ENCODE data around the gene GABPA. TPM values are rescaled to one million over a fixed set of nuclear protein-coding genes. Genes with fewer than 3 reads are reported as not detected.

Gene GABPA
- total and polyA plus RNA-seq, 9 of the 15 experiments (the other 6 are each of a cell fraction or from before 2014, with no cell fraction given): 8.9 to 35.7 (median 22.8) TPM

- TF ChIP-seq, protein P1, sequence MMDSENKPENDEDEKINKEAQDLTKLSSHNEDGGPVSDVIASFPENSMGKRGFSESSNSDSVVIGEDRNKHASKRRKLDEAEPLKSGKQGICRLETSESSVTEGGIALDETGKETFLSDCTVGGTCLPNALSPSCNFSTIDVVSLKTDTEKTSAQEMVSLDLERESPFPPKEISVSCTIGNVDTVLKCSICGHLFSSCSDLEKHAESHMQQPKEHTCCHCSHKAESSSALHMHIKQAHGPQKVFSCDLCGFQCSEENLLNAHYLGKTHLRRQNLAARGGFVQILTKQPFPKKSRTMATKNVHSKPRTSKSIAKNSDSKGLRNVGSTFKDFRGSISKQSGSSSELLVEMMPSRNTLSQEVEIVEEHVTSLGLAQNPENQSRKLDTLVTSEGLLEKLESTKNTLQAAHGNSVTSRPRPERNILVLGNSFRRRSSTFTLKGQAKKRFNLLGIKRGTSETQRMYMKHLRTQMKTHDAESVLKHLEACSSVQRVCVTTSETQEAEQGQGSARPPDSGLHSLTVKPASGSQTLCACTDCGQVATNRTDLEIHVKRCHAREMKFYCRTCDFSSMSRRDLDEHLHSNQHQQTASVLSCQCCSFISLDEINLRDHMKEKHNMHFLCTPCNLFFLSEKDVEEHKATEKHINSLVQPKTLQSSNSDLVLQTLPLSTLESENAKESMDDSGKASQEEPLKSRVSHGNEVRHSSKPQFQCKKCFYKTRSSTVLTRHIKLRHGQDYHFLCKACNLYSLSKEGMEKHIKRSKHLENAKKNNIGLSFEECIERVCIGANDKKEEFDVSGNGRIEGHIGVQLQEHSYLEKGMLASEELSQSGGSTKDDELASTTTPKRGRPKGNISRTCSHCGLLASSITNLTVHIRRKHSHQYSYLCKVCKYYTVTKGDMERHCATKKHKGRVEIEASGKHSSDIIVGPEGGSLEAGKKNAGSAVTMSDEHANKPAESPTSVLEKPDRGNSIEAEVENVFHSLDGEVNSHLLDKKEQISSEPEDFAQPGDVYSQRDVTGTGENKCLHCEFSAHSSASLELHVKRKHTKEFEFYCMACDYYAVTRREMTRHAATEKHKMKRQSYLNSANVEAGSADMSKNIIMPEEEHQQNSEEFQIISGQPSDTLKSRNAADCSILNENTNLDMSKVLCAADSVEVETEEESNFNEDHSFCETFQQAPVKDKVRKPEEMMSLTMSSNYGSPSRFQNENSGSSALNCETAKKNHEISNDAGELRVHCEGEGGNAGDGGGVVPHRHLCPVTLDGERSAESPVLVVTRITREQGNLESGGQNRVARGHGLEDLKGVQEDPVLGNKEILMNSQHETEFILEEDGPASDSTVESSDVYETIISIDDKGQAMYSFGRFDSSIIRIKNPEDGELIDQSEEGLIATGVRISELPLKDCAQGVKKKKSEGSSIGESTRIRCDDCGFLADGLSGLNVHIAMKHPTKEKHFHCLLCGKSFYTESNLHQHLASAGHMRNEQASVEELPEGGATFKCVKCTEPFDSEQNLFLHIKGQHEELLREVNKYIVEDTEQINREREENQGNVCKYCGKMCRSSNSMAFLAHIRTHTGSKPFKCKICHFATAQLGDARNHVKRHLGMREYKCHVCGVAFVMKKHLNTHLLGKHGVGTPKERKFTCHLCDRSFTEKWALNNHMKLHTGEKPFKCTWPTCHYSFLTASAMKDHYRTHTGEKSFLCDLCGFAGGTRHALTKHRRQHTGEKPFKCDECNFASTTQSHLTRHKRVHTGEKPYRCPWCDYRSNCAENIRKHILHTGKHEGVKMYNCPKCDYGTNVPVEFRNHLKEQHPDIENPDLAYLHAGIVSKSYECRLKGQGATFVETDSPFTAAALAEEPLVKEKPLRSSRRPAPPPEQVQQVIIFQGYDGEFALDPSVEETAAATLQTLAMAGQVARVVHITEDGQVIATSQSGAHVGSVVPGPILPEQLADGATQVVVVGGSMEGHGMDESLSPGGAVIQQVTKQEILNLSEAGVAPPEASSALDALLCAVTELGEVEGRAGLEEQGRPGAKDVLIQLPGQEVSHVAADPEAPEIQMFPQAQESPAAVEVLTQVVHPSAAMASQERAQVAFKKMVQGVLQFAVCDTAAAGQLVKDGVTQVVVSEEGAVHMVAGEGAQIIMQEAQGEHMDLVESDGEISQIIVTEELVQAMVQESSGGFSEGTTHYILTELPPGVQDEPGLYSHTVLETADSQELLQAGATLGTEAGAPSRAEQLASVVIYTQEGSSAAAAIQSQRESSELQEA (IDR thresholded peaks at IDR 0.05; ENCODE audit: low read depth): peak; percentile 99
- TF ChIP-seq ZFP91 (CRISPR knock-in tag; IDR thresholded peaks at IDR 0.05) (no peak; the same call in 1 of the 2 replicates), JUND (IDR thresholded peaks at IDR 0.05; ENCODE audit: borderline replicate concordance, low read depth, low read length) (peak; percentile 75), JUND (tag; IDR thresholded peaks at IDR 0.05; ENCODE audit: borderline replicate concordance, low read depth, low read length) (peak; percentile 69; the same call in 2 of the 3 replicates), ZNF24 (IDR thresholded peaks at IDR 0.05) (no peak; the same call in 1 of the 2 replicates), SMARCA4 (IDR thresholded peaks at IDR 0.05) (no peak), ZNF395 (CRISPR knock-in tag; IDR thresholded peaks at IDR 0.05) (peak; percentile 67), ZNF347 (CRISPR knock-in tag; IDR thresholded peaks at IDR 0.05; ENCODE audit: low read depth) (no peak), ZNF354B (CRISPR knock-in tag; IDR thresholded peaks at IDR 0.05) (no peak), HEY1 (CRISPR knock-in tag; IDR thresholded peaks at IDR 0.05; ENCODE audit: borderline replicate concordance) (no peak), MTA2 (IDR thresholded peaks at IDR 0.05; ENCODE audit: low read depth) (peak; percentile 82)
- TF ChIP-seq, protein P2, sequence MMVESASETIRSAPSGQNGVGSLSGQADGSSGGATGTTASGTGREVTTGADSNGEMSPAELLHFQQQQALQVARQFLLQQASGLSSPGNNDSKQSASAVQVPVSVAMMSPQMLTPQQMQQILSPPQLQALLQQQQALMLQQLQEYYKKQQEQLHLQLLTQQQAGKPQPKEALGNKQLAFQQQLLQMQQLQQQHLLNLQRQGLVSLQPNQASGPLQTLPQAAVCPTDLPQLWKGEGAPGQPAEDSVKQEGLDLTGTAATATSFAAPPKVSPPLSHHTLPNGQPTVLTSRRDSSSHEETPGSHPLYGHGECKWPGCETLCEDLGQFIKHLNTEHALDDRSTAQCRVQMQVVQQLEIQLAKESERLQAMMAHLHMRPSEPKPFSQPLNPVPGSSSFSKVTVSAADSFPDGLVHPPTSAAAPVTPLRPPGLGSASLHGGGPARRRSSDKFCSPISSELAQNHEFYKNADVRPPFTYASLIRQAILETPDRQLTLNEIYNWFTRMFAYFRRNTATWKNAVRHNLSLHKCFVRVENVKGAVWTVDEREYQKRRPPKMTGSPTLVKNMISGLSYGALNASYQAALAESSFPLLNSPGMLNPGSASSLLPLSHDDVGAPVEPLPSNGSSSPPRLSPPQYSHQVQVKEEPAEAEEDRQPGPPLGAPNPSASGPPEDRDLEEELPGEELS (CRISPR knock-in tag; IDR thresholded peaks at IDR 0.05; ENCODE audit: borderline replicate concordance): no peak; the same call in 1 of the 2 replicates
- TF ChIP-seq, protein P3, sequence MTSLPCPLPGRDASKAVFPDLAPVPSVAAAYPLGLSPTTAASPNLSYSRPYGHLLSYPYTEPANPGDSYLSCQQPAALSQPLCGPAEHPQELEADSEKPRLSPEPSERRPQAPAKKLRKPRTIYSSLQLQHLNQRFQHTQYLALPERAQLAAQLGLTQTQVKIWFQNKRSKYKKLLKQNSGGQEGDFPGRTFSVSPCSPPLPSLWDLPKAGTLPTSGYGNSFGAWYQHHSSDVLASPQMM (CRISPR knock-in tag; IDR thresholded peaks at IDR 0.05): no peak
These were observed at the start of gene GABPA, which contains the start of gene ATP5PF (continued) for GRCh38 chr21:25734904-25735645.
